Kidney (tissue), 14 donors: ENCODE results near the gene EBP. TPM values are rescaled to one million over a fixed set of nuclear protein-coding genes. Genes with fewer than 3 reads are reported as not detected.

Source experiments
- DNase-seq, 5 donors: peaks; one replicate each; pipeline ENCODE4 v3.0.0-alpha.2; 2013 to 2020
- FAIRE-seq: peaks from 2 replicates; lab custom pipeline; 2012; peaks lifted over from hg19 to GRCh38; lab: Jason Lieb, UNC
- H3K27ac ChIP-seq, 2 donors: one replicate each; pipeline ENCODE4 v1.7.0; 2013; ENCODE audit warnings: low read depth in 2 of 2, low read length in 2 of 2, inconsistent platforms in 1 of 2
- H3K27me3 ChIP-seq: one replicate; pipeline ENCODE4 v1.7.1; 2013; ENCODE audit warnings: low read length, inconsistent platforms; ENCODE audit not compliant: control insufficient read depth, insufficient read depth
- H3K36me3 ChIP-seq, 3 donors: one replicate each; pipeline versions ENCODE4 v1.7.0 to v1.7.1; 2013; ENCODE audit warnings: low read length in 3 of 3, control low read depth in 1 of 3, inconsistent platforms in 1 of 3; ENCODE audit not compliant: insufficient read depth in 3 of 3, control insufficient read depth in 2 of 3
- H3K4me1 ChIP-seq, 3 donors: one replicate each; pipeline versions ENCODE4 v1.7.0 to v1.7.1; 2013; ENCODE audit warnings: low read length in 3 of 3, inconsistent platforms in 1 of 3, low read depth in 1 of 3; ENCODE audit not compliant: control insufficient read depth in 2 of 3, insufficient read depth in 2 of 3
- H3K4me3 ChIP-seq, 3 donors: one replicate each; pipeline versions ENCODE4 v1.7.0 to v1.8.1; 2013; ENCODE audit warnings: low read length in 3 of 3, control low read depth in 1 of 3, inconsistent platforms in 1 of 3
- H3K9ac ChIP-seq, 3 donors: one replicate each; pipeline versions ENCODE4 v1.7.0 to v1.7.1; 2013; ENCODE audit warnings: low read length in 3 of 3, control low read depth in 1 of 3, inconsistent platforms in 1 of 3
- H3K9me3 ChIP-seq, 3 donors: one replicate each; pipeline versions ENCODE4 v1.7.0 to v1.7.1; 2013; ENCODE audit warnings: low read length in 3 of 3, control low read depth in 1 of 3, inconsistent platforms in 1 of 3; ENCODE audit not compliant: control insufficient read depth in 2 of 3, insufficient read depth in 1 of 3
- CTCF ChIP-seq: IDR thresholded peaks from 3 replicates; pipeline ENCODE4 v1.5.1; 2012; ENCODE audit warnings: mild to moderate bottlenecking, moderate library complexity, borderline replicate concordance; ENCODE audit not compliant: insufficient read depth; ENCODE audit errors: extremely low read depth
- intact Hi-C: fragments of 100-400 bp; cut with DNase I; formaldehyde crosslinking; loops from one replicate; pipeline ENCODE4 v1.11.1; 2022
- polyA plus RNA-seq: library from polyadenylated mRNA; stranded (reverse); fragments of 350-450 nt; fragmentation: Illumina TruSeq; extraction: RNeasy Lipid Tissue Mini Kit (QIAGEN cat#74804); gene quantifications from one replicate; pipeline ENCODE4 v1.2.3, GENCODE V29; 2014; ENCODE audit warnings: low read depth, low replicate concordance; ENCODE audit not compliant: insufficient read depth
- total RNA-seq: library from RNA; stranded (reverse); fragmentation: NEBNext Ultra II Directional; extraction: Animal tissue kit (Norgen Biotek cat#: 25700); gene quantifications from one replicate; pipeline ENCODE4 v1.2.1, GENCODE V29; 2021
- donor health status: control.
- donor health status: control.
- donor health status: control.
- donor health status: control.
- donor health status: control.
- donor health status: DM: yes; HTN: yes; CAD: no.
- donor health status: Normal renal cell carcinoma (clear cell type).

The EBP gene
- total and polyA plus RNA-seq, 2 donors from 2014 or later, result 33.8 to 164 TPM

DNA sequence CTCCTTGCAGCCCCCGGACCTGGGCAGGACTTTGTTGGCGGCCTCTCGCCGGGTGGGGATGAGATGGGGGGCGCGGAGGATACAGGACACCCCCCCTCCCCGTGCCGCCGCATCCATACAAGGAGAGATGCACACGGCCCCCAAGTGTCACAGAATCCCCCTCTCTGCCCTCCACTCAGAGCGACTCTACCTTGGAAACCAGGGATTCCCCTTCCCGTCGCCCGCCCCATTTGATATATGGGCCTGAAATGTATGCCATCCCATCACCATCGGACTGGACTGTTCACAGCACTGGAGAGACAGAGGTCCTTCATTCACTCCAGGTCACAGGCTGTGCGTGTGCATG, 12.4 kb upstream of the EBP start:
- H3K27me3 ChIP-seq, result no peaks in the 10 kb centered on the region

DNA sequence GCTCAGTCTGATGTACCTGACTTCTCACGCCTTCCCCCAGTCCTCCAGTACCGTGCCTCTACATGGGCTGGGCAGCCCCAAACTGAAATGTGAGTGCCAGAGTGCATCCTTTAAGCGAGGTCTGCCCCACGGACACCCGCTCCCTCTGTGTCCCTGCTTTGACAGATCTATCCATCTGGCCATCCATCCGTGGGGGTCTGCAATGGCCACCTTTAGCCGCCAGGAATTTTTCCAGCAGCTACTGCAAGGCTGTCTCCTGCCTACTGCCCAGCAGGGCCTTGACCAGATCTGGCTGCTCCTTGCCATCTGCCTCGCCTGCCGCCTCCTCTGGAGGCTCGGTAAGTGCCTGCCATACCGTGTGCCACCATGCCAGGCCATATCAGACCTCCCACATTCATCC, 12.0 kb upstream of the EBP start:
- FAIRE-seq, result no peak
- no peaks in the 10 kb centered on the region for H3K27me3 ChIP-seq
- H3K27ac ChIP-seq, result no peak overlapping the region
- TF ChIP-seq CTCF, result no peak
- peak overlapping the region; percentile 54 to 76 (median 65) for H3K4me3 ChIP-seq
- peak in 1 of 5 donors; percentile 54 for DNase-seq
- H3K9ac ChIP-seq, result peak overlapping the region in 1 of 3 donors; percentile 71
- no peaks in the 10 kb centered on the region for H3K36me3 ChIP-seq
- H3K9me3 ChIP-seq, result no peaks in the 10 kb centered on the region
- intact Hi-C loops, result no loop called here
- H3K4me1 ChIP-seq, result peaks cover 0 to 5% (median 5%) of the 10 kb centered on the region in 3 donors

More for the DNA sequence above, 12.4 kb upstream of the EBP start:
- Histone ChIP-seq H3K9me3 (no peaks in the 10 kb centered on the region), H3K36me3 (no peaks in the 10 kb centered on the region), H3K27ac (no peak overlapping the region), H3K9ac (peak overlapping the region in 2 of 3 donors; percentile 67 to 71), H3K4me1 (peaks cover 0 to 5% (median 5%) of the 10 kb centered on the region in 3 donors), H3K4me3 (peak overlapping the region; percentile 54 to 76 (median 65))
- no peak for TF ChIP-seq CTCF
- FAIRE-seq, result no peak
- peak in 4 of 5 donors; percentile 1 to 43 (median 18) for DNase-seq
- intact Hi-C loops, result no loop called here

DNA sequence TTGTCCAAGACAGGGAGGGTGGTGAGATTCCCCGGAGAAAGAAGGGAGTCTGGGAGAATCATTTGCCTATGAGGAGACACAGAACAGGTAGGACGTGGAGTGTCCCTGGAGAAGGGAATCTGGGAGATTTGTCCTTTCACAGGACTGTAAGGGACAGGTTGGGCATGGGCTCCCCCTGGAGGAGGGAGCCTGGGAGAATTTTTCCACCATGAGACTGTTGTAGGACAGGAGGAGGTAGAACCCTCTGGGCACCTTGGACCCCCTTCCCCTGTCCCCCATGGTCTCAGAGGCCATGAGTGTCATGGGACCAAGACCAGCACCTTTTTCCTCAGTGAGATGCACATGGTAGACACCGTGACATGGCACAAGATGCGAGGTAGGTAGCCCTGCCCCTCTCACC, 10.0 kb upstream of the EBP start:
- Histone ChIP-seq H3K36me3 (no peaks in the 10 kb centered on the region), H3K9me3 (no peaks in the 10 kb centered on the region), H3K4me3 (no peak overlapping the region), H3K9ac (no peak overlapping the region), H3K27ac (no peak overlapping the region), H3K27me3 (no peaks in the 10 kb centered on the region), H3K4me1 (peaks cover 0 to 5% (median 5%) of the 10 kb centered on the region in 3 donors)
- no peak for TF ChIP-seq CTCF
- intact Hi-C loops, result no loop called here
- FAIRE-seq (no peak), DNase-seq (peak in 3 of 5 donors; percentile 9 to 36 (median 21))

- no peaks in the 10 kb centered on the region for H3K9me3 ChIP-seq
- TF ChIP-seq CTCF, result no peak
- H3K36me3 ChIP-seq, result no peaks in the 10 kb centered on the region
- H3K27me3 ChIP-seq, result no peaks in the 10 kb centered on the region
- H3K4me3 ChIP-seq, result no peak overlapping the region
- peak in 1 of 5 donors; percentile 52 for DNase-seq
- peaks cover 0 to 5% (median 5%) of the 10 kb centered on the region in 3 donors for H3K4me1 ChIP-seq
- H3K27ac ChIP-seq, result no peak overlapping the region
- no peak for FAIRE-seq
- intact Hi-C loops, result no loop called here
- no peak overlapping the region for H3K9ac ChIP-seq
Observed at GRCh38 chrX:48512371-48512935, 9.2 kb upstream of the EBP start.
